ENCODE measurements around the gene HOMER2.
"Not testable (repeated sequence)": the region's sequence is repeated elsewhere in the genome, so short reads cannot be mapped to it uniquely, and the experiment has no call there.

Gene HOMER2

DNA sequence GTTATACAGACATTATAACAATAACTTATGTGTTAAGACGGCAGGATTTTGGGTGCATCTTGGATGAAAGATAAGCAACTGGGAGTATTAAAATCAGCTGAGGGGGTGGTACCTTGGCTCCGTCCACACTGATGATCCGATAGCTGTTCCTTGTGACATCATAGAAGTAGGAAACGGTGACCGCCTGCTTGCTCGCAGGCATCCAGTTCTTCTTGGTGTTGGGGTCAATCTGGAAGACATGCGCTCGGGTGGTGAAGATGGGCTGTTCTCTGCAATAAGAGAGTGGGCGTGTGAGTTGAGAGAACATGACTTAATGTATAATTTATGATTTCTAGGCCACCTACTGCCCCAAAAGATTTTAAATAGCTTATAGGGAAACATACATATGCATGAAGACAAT, 59.9 kb downstream of the HOMER2 start:
- DNase-seq: no peak

DNA sequence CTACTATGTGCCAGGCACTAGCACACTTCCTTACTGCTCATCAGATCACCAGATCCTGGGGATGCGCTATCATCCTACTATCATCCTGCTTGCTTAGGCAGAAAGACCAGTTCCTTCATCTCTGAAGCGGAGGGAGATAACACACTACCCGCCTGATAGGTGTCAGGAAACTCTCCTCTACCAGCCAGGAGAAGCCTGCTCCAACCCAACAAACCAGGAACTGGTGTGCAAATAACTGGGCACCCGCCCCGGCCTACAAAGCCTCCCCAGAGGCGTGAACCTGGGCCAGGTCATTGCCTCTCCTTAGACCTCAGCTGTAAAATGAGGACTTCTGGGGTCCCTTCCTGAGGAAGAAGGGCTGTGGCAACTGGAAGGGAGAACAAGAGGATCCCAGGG, 61.5 kb downstream of the HOMER2 start:
- DNase-seq: no peak

DNA sequence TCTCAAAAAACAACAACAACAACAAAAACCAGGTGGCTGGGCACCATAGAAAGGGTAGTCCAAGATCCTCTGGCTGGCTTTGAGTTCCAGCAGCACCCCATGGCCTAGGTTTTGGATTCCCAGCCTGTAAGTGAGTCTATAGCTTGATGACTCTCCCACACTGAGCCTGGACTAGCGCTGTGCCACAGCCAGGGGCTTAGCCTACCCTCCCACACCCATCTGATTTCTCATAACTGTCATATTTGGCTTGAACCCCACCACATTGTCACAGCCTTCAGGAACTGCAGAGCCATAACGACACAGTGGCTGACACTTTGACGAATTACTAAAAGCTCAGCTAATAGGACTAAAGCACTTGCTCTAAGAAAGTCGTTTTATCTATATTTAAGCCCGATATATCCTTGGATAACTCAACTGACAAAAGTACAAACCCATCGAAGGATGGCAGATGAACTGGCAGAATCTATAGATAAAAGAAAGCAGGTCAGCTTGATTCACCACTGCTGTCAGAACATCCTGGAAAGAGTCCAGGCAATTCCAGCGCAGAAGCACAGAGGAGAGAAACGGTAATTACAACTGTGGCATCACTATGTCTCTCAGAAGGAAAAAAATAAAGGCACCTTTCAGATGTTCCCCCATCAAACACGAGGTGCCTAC, 62.1 kb downstream of the HOMER2 start:
- DNase-seq: no peak

DNA sequence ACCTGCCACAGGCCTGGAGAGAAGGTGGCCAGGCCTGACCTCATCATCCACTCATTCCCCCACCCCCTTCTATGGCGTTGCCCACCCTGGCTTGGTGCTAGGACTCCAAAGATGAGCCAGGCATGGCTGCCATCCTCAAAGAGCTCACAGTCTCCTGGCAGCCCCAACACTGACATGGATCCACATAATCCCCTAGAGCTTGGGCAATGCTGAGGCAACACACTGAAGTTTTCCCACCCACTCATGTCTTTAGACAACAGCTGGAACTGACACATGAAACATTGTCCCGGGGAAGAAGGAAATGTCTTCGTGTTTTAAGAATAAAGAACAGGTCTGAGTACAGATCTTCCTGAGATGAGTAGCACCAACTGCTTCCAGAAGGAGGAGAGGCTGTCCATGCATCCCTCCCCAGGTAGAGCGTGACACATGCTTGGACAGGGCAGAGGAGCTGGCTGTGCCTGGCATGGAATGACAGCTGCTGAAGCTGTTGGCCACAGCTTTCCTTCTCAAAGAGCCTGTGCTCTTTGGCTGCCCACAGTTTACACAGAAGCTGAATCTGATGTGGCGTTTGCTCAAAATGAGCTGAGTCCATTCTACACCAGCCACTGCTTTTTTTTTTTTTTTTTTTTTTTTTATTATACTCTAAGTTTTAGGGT, 70.1 kb downstream of the HOMER2 start:
- no peak for DNase-seq

DNA sequence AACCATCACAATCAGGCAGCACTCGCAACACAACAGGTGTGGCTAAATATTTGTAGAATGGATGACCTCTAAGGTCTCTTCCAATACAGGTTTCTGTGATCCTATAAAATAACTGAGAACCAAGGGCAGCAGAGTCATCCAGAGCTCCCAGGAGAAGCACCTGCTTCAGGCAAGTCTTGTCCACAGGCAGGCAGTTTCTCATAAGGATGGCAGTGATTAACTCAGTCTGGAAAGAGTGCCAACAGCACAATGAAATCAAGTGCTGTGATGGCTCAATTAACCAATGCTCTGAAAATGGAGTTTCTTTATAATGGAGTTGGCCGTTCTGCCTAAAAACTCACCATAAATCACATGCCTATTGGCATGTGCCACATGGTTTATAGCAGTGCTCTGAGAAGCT, 70.8 kb downstream of the HOMER2 start:
- no peak for DNase-seq

DNA sequence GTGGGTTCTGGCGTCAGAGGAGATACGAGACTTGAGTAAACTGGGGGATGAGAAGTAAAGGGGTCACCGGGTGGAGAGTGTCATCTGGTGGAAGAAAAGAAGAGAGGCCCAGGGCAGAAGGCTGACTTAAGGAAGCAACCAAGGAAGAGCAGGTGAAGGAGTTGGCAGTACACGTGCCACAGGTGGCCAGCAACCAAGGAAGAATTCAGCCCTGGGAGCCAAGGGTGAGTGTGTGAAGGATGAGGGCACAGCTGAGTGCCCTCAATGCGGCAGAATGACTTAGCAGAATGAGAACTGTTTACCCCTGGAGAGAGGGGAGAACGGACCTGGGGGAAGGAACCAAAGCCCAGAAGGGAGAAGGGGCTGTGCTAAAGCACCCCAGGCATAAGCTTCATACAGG, 71.8 kb downstream of the HOMER2 start:
- no peak for DNase-seq

DNA sequence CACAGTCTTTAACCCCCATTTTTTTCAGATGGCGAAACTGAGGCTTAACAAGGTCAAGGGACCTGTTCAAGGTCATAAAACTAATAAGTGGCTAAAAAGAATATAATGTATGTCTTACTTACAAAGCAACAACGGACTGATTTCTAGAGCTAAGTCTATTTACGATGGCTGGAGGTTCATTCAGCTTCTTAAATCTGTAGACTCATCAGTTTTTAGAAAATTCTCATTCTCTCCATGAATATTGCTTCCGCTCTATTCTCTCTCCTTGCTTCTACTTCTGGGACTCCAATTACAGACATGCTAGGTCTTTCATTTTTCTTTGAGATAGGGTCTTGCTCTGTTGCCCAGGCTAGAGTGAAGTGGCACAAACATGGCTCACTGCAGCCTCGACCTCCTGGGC, 74.2 kb downstream of the HOMER2 start:
- no peak for DNase-seq

DNA sequence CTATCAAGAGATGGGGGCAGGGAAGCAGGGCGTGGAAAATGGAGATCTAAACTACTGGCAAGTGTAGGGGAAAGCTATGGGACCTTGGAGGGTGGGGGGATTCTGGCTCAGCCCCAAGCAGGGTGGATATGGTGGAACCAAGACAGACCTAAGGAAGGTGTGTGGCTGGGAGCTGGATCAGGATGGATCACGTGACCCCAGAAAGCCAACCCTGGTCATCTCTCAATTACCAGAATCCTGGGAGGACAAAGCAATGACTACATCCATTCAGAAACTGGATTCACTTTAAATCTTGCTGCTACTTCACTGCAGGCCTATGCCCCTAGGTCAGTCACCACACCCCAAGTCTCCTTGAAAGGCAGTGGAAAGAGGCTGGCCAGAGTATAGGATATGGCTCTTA, 74.7 kb downstream of the HOMER2 start:
- no peak for DNase-seq

DNA sequence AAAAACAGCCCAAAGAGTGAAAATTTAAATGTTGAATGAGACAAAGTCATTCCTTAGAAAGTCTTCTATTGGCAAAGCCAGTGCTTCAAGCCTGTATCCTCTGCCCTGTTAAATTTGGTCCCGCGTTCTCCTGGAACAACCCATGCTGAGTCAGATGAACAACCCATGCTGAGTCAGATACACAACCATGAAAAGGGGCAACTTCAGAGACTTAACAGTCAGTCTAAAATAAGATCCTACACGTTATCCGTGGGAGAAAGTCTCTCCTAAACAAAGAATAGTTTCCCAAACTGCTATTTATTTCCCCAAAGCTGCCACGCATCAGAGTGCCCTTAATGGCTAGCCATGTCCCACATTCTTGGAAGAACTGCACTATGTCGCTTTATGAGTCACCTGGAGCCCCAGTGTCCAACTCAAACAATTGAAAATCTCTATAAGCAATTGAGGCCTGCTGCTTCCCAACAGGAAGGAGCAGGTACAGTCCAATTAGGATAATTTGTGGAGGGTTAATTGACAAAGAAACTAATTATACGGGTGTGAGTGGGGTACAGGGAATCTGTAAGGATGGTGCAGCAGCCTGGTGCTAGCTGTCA, 77.0 kb downstream of the HOMER2 start:
- DNase-seq: no peak

DNA sequence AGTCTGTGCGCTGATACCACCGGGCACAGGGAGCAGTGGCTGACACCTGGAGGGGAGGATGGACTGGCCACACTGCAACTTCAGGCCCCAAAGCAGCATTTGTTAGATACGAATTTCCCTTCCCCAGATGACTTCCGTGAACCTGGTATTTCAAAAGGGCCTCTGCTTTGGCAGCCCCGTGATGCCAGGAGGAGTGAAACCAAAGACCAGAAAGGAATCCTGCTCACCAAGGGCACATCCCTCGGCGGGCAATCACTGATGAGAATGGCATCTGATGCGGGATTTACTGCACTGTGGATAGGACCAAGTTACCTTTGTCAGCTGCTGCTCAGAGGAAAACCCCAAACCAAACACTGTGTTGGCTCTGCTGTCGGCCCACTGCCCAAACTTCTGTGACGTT, 77.6 kb downstream of the HOMER2 start:
- DNase-seq: no peak

DNA sequence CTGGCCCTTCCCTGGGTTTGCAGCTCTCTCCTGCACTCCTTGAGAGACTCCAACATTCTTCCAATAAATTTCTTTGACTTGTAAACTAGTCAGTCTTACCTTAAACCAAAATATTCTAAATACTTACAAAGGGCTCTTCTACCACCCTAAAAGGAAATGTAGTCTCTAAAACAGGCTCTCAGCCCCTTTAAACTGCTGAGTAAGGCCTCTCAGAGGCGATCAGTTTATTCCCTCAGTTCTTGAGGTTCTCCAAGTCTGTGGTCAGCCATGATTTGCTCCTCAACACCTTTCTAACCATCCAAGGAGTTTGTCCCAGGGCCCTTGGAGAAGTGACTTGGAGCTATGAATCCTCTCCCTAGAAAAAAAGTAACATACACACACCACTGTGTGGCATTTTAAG, 78.3 kb downstream of the HOMER2 start:
- no peak for DNase-seq

DNA sequence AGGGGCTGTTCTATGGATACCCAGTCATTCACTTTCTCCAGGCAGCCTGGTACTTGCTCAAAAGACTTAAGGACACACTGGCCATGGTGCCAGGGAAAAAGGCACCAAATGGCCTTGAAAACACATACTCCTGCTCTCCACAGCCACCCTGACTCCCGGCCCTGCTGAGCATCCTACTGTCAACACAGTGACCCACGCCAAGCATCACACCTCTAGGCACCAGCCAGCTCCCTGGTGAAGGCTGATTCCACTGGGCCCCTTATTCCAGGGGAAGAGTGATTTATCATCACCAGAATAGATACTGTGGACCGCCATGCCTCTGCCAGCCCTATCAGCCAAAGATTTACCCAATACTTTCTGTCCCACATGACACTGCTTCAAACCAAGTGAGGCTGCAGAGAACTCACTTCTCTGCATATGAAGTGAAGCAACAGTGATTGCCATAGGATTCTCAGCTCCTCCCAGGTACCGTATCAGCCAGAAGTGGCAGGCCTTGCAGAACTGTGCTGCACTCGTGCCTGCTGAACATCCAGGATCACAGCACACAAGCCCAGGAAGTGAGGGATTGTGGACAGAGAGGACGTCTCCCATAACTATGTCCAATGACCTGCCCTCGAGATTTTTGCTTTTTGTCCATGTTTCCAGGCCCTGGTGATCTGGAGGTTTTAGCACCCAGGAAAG, 79.4 kb downstream of the HOMER2 start:
- no peak for DNase-seq

DNA sequence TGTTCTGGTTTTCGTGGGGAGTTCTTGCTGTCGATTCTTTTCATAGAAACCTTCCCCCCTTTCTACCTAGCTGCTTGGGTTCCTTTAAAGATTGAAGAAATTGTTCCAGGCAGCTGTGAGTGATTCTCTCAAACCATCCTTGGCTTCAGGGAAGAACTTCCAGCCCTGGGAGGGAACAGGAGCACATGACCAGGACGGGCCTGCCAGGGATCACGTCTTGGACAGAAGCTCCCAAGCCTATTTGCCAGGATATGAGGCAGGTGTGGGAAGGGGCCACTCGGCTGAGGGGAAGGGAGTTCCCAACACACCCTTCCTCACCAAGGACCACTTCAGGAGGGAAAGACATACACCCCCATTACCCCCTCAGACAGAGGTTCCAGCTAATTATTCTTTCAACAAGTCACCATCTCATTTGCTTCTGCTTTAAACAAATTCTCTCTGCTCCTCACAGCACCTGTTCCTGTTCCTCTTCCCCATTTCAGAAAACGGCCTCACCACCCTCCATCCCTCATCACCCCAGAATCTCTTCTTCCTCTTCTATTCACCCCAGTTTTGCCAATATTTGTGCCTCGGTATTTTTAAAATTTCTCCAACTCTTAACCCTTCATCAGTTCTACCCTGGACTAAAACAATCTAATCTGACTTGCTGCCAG, 80.6 kb downstream of the HOMER2 start:
- DNase-seq: no peak

DNA sequence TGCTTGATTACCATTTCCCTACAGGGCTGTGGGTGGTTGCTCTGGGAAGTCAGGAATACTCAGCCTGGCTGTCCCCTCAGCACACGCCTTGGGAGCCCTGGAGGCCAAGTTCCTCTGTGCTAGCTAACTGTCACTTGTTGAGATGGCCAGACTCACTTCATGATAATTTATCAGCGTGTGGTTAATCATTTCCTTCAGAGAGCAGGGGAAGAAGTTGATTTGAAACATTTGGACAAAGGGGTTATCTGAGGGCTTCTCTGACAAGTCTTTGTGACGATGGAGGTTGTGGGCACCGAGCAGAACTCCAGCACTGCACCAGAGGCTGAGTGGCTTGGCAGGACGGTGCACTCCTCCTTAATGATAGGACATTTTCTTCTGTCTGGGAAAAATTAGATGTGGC, 81.2 kb downstream of the HOMER2 start:
- no peak for DNase-seq

DNA sequence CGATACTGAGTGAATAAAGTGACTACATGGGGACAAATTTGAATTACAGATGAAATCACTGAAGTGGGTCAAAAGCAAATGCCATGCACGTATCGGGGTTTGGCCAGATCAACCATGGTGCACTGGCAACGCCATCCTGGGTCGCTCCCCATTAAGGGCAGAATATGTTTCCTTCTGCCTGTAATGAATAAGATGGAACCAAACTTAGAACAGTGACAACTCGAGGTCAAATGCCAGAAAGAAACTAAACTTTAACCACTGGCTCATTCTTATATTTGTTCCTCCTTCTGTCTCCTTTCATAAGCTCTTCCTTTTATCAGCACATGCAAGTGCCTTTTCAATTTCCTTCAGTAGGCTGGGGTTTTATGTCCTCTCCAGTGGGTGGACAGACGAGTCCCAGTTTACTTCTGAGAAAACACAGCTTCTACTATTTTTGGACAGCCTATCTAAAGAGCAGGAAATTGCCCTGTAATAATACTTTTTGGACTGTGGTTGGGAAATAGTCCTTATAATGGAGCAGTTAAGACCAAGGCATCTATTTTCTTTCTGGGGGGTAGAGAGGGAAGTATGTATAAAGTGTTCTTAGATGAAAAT, 81.7 kb downstream of the HOMER2 start:
- no peak for DNase-seq

DNA sequence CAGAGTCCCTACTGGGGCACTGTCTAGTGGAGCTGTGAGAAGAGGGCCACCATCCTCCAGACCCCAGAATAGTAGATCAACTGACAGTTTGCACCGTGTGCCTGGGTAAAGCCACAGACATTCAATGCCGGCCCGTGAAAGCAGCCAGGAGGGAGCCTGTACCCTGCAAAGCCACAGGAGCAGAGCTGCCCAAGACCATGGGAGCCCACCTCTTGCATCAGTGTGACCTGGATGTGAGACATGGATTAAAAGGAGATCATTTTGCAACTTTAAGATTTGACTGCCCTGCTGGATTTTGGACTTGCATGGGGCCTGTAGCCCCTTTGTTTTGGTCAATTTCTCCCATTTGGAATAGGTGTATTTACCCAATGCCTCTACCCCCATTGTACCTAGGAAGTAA, 86.5 kb downstream of the HOMER2 start:
- DNase-seq: not testable (repeated sequence)

DNA sequence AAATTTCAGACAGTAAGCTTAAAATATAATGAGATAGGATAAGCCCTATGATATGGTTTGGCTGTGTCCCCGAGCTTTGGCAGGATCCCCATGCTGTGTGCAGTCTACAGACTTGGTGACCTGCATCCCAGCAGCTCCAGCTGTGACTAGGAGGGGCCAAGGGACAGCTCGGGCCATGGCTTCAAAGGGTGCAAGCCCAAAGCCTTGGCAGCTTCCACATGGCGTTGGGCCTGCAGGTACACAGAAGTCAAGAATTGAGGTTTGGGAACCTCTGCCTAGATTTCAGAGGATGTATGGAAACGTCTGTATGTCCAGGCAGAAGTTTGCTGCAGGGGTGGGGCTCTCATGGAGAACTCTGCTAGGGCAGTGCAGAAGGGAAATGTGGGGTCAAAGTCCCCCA, 86.9 kb downstream of the HOMER2 start:
- DNase-seq: not testable (repeated sequence)

DNA sequence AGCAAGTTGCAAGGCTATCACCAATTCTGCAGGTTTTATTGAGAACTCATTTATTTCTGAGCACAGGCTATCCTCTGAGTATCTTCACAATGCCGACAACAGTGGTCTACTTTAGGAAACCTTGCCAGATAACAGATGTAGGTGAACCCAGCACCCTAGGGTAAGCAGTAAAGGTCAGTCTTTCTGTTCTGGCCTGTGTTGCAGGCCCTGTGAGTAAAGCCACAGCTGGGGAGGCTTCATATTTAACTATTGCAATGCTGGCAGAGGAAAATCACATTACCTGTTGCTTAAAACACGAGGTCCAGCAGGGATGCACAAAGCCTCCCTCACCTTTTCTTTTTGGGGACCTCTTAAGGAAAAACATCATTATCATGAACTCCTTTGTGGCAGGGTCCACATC, 87.6 kb downstream of the HOMER2 start:
- DNase-seq: no peak

DNA sequence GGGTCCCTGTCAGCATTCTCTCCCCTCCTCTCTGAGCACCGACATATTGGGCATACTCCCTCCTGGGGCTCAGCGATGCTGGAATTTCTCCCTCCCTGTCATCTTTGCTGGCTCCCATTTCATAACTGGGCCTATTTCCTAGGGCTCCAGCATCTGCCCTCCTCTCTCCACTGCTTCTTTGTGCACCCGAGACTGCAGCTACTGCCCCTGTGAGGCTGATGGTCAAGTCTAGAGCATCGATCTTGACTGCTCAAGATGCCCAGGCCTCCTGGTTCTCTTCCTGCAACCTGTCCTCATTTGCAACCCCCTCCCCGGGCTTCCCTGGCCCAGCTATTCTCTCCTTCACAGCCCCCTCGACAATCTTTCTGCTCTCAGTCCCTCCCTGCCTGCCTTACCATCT, 89.6 kb downstream of the HOMER2 start:
- DNase-seq: no peak

DNA sequence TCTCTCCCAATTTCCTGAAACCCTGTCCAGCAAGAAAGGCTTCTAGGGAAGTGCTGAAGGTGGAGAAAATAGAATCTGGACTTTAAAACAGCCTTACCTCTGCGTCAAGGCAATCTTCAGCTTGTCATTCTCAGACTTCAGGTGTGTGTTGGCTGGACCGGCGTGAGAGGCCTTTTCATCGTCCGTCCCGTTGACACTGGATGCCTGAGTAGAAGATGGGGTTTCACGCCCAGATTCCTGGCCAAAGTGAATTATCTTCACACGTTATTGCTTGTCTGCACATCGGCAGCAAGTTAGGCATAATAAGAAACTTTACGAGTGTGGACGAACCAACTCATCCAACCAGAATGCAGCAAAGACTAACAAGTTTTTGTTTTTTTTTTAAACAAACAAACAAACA, 93.6 kb downstream of the HOMER2 start:
- no peak for DNase-seq

DNA sequence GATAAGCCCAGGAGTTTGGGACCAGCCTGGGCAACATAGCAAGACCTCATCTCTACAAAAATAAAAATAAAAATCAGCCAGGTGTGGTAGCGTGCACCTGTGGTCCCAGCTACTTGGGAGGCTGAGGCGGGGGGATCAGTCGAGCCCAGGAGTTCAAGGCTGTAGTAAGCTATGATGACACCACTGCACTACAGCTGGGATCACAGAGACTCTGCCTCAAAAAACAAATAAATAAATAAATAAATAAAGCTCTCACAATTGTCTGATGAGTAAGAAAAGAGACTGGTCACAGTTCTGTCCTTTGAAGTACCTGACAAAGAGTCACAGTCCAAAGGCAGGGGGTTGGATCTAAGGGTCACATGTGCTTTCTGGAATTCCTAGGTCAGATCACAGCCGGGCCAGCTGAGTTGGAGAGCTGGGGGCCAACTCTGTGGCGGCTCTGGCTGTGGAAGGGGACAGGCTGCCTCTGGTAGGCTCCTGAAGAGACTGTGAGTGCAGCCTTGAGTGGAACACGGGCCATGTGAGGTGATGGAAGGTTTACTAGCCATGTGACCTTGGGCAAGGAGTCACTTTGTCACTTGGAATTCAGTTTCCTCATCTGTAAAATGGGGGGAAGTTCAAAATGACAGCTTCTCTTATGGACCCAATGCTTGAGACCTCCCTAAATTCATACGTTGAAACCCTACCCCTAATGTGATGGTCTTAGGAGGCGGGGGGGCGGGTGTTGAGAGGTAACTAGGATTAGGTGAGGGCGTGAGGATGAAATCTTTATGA, 95.9 kb downstream of the HOMER2 start:
- DNase-seq: no peak
